DOHH2 (cell line): Measurements from ENCODE around the gene ZBTB8A.
A peak's percentile ranks its signal among the peaks of the same experiment; 100 is the strongest.

Experiments used
- H3F3A ChIP-seq: fragments of 200-600 bp; sonication (generic), shearing (Covaris generic); 2 replicates; pipeline ENCODE4 v1.6.0; 2016; ENCODE audit warnings: antibody characterized with exemption, mild to moderate bottlenecking; ENCODE audit not compliant: control insufficient read depth, insufficient read depth
- H3K27ac ChIP-seq: fragments of 200-600 bp; sonication (generic); 2 replicates; pipeline ENCODE4 v1.5.1; 2014; ENCODE audit warnings: low read depth, mild to moderate bottlenecking, low read length, moderate library complexity
- H3K27me3 ChIP-seq: fragments of 200-600 bp; sonication (generic); 2 replicates; pipeline ENCODE4 v1.6.1; 2014; ENCODE audit warnings: mild to moderate bottlenecking, low read length, mixed read lengths; ENCODE audit not compliant: control insufficient read depth
- H3K36me3 ChIP-seq: fragments of 200-600 bp; sonication (generic); 2 replicates; pipeline ENCODE4 v1.6.1; 2014; ENCODE audit warnings: mild to moderate bottlenecking, low read length, moderate library complexity, mixed read lengths; ENCODE audit not compliant: control insufficient read depth
- H3K4me1 ChIP-seq: fragments of 200-600 bp; sonication (generic); 2 replicates; pipeline ENCODE4 v1.6.1; 2014; ENCODE audit warnings: mild to moderate bottlenecking, low read length, mixed read lengths; ENCODE audit not compliant: control insufficient read depth
- H3K4me2 ChIP-seq: fragments of 200-600 bp; sonication (generic); 2 replicates; pipeline ENCODE4 v1.6.0; 2014; ENCODE audit warnings: mild to moderate bottlenecking, low read length, moderate library complexity
- H3K4me3 ChIP-seq: fragments of 200-600 bp; sonication (generic); 2 replicates; pipeline ENCODE4 v1.5.1; 2014; ENCODE audit warnings: mild to moderate bottlenecking, low read length, mixed read lengths
- H3K79me2 ChIP-seq: fragments of 200-600 bp; sonication (generic); 2 replicates; pipeline ENCODE4 v1.6.1; 2014; ENCODE audit warnings: mild to moderate bottlenecking, low read length, mixed read lengths; ENCODE audit not compliant: control insufficient read depth
- H3K9me2 ChIP-seq: fragments of 200-600 bp; sonication (generic); replicated peaks from 2 replicates; pipeline ENCODE4 v1.6.1; 2014; ENCODE audit warnings: mild to moderate bottlenecking, low read length, mixed read lengths; ENCODE audit not compliant: control insufficient read depth
- H3K9me3 ChIP-seq: fragments of 200-600 bp; sonication (generic); 2 replicates; pipeline ENCODE4 v1.6.1; 2014; ENCODE audit warnings: antibody characterized with exemption, low read length, mixed read lengths; ENCODE audit not compliant: control insufficient read depth, insufficient read depth
- H4K20me1 ChIP-seq: fragments of 200-600 bp; sonication (generic); 2 replicates; pipeline ENCODE4 v1.6.0; 2014; ENCODE audit warnings: low read depth, mild to moderate bottlenecking, antibody characterized with exemption, low read length, moderate library complexity; ENCODE audit not compliant: control insufficient read depth, insufficient read depth
- CTCF ChIP-seq: fragments of 200-600 bp; sonication (generic); IDR thresholded peaks from one replicate; pipeline ENCODE4 v1.5.1; 2014; ENCODE audit warnings: antibody characterized with exemption, mild to moderate bottlenecking, low read depth, low read length; ENCODE audit not compliant: poor library complexity, severe bottlenecking
- EZH2phosphoT487 ChIP-seq: fragments of 200-600 bp; sonication (generic); IDR thresholded peaks from 2 replicates; pipeline ENCODE4 v1.6.1; 2017; ENCODE audit warnings: borderline replicate concordance, mild to moderate bottlenecking, antibody characterized with exemption, low read length, moderate library complexity, mixed read lengths

Gene ZBTB8A

DNA sequence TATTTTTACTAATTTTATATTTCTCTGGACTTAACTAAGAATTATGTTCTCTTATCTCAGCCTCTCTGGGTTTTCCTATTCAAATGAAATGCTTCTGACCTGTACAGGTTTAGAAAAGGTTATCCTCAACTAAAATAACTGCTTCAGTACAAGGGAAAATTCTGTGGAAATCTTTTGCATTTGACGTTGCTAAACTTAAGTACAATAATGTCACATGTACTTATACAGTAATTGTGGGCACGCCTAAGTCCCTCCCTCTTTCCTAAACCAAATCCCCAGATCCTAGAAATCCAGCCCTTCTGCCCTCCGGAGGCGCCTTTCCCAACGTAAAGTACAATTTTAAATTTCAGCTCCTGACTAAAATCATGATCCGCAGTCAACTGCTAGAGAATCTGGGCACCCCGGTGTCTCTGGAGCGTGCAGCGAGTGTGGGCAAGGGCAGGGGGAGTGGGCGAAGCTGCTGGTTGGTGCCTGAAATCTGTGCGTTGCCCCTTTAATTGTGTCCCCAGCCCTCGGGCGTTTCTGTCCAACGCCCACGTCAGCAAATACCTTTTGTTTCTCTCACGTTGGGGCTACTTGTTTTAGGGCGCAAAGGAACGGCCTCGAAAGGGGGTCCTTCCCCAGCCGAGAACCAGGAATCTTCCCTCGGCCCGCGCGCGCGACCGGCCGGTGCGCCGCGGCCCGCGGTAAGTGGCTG lies at the start of gene ZBTB8A:
TSS of gene ZBTB8A (plus strand) at position 541 of the 697 bp plus-strand sequence. CDS start 53,505 bp downstream, outside the sequence.
- Histone ChIP-seq H3K27ac (no peak within 1 kb of the TSS), H3K4me1 (peaks cover 13% of the 10 kb centered on the region), H3F3A (no peaks in the 10 kb centered on the region), H3K27me3 (peaks cover 54% of the 10 kb centered on the region), H3K36me3 (no peaks in the 10 kb centered on the region), H3K9me3 (no peaks in the 10 kb centered on the region), H3K9me2 (no peaks in the 10 kb centered on the region), H4K20me1 (no peaks in the 10 kb centered on the region), H3K4me2 (peak within 1 kb of the TSS; percentile 56), H3K4me3 (peak within 1 kb of the TSS; percentile 55), H3K79me2 (no peaks in the 10 kb centered on the region)
- TF ChIP-seq EZH2phosphoT487 (peak; percentile 99), CTCF (no peak)

- no peaks in the 10 kb centered on the region for H4K20me1 ChIP-seq
- no peak overlapping the region for H3K27ac ChIP-seq
- no peaks in the 10 kb centered on the region for H3K9me2 ChIP-seq
- no peaks in the 10 kb centered on the region for H3F3A ChIP-seq
- peaks cover 4% of the 10 kb centered on the region; the same call in 1 of the 2 replicates for H3K4me1 ChIP-seq
- H3K79me2 ChIP-seq: no peaks in the 10 kb centered on the region
- no peak for TF ChIP-seq EZH2phosphoT487
- no peak for TF ChIP-seq CTCF
- H3K4me3 ChIP-seq: no peak overlapping the region
- no peaks in the 10 kb centered on the region for H3K9me3 ChIP-seq
- H3K27me3 ChIP-seq: peaks cover 20% of the 10 kb centered on the region
- H3K4me2 ChIP-seq: no peak overlapping the region
- H3K36me3 ChIP-seq: no peaks in the 10 kb centered on the region
These were observed 49.3 kb upstream of the ZBTB8A start for GRCh38 chr1:32489774-32490454.

GRCh38 chr1:32491386-32491785 lies 47.8 kb upstream of the ZBTB8A start:
- Histone ChIP-seq H4K20me1 (no peaks in the 10 kb centered on the region), H3K4me3 (no peak overlapping the region), H3K27me3 (peaks cover 23% of the 10 kb centered on the region), H3K79me2 (no peaks in the 10 kb centered on the region), H3K9me3 (no peaks in the 10 kb centered on the region), H3F3A (no peaks in the 10 kb centered on the region), H3K36me3 (no peaks in the 10 kb centered on the region), H3K4me2 (no peak overlapping the region), H3K9me2 (no peaks in the 10 kb centered on the region), H3K27ac (no peak overlapping the region), H3K4me1 (peaks cover 4% of the 10 kb centered on the region; the same call in 1 of the 2 replicates)
- TF ChIP-seq CTCF: no peak
- no peak for TF ChIP-seq EZH2phosphoT487
